Measurements from ENCODE around the gene GIMAP6.
"Not testable (repeated sequence)": the region's sequence is repeated elsewhere in the genome, so short reads cannot be mapped to it uniquely, and the experiment has no call there.

The GIMAP6 gene

GRCh38 chr7:150585199-150585598, 47.0 kb downstream of the GIMAP6 start:
- no peaks in the 10 kb centered on the region for H3K4me1 ChIP-seq (ENCODE audit: low read depth, poor library complexity, severe bottlenecking)
- H3K4me3 ChIP-seq (IDR thresholded peaks at IDR 0.05; ENCODE audit: insufficient read depth, low read depth, low read length) = no peak overlapping the region
- H3K9ac ChIP-seq = no peak overlapping the region
- no peak overlapping the region for H3K27ac ChIP-seq
- H4K20me1 ChIP-seq (ENCODE audit: insufficient read depth) = no peaks in the 10 kb centered on the region
- no peak overlapping the region for H3K4me2 ChIP-seq
- H2AFZ ChIP-seq (ENCODE audit: low read depth) = no peak overlapping the region
- no peaks in the 10 kb centered on the region for H3K36me3 ChIP-seq (ENCODE audit: insufficient read depth)
- no peaks in the 10 kb centered on the region for H3K79me2 ChIP-seq (ENCODE audit: insufficient read depth, low read depth)
- H3K27me3 ChIP-seq (ENCODE audit: insufficient read depth, low read depth) = no peaks in the 10 kb centered on the region
- TF ChIP-seq CTCF (conservative IDR thresholded peaks at IDR 0.05; ENCODE audit: low read depth, low read length) = no peak

GRCh38 chr7:150580638-150581394, 51.4 kb downstream of the GIMAP6 start:
- no peaks in the 10 kb centered on the region for H3K27me3 ChIP-seq (ENCODE audit: insufficient read depth, low read depth)
- no peak overlapping the region for H3K4me3 ChIP-seq (IDR thresholded peaks at IDR 0.05; ENCODE audit: insufficient read depth, low read depth, low read length)
- no peak for TF ChIP-seq CTCF (conservative IDR thresholded peaks at IDR 0.05; ENCODE audit: low read depth, low read length)
- H3K9ac ChIP-seq = no peak overlapping the region
- H3K36me3 ChIP-seq (ENCODE audit: insufficient read depth) = no peaks in the 10 kb centered on the region
- no peaks in the 10 kb centered on the region for H3K79me2 ChIP-seq (ENCODE audit: insufficient read depth, low read depth)
- H4K20me1 ChIP-seq (ENCODE audit: insufficient read depth) = no peaks in the 10 kb centered on the region
- no peak overlapping the region for H2AFZ ChIP-seq (ENCODE audit: low read depth)
- no peak overlapping the region for H3K4me2 ChIP-seq
- no peaks in the 10 kb centered on the region for H3K4me1 ChIP-seq (ENCODE audit: low read depth, poor library complexity, severe bottlenecking)
- no peak overlapping the region for H3K27ac ChIP-seq

GRCh38 chr7:150579979-150580637, 52.1 kb downstream of the GIMAP6 start:
- H3K27me3 ChIP-seq (ENCODE audit: insufficient read depth, low read depth); H3K79me2 ChIP-seq (ENCODE audit: insufficient read depth, low read depth); H3K36me3 ChIP-seq (ENCODE audit: insufficient read depth); H3K4me3 ChIP-seq (IDR thresholded peaks at IDR 0.05; ENCODE audit: insufficient read depth, low read depth, low read length); H3K27ac ChIP-seq; H3K4me1 ChIP-seq (ENCODE audit: low read depth, poor library complexity, severe bottlenecking); H2AFZ ChIP-seq (ENCODE audit: low read depth); H3K4me2 ChIP-seq; H3K9ac ChIP-seq; H4K20me1 ChIP-seq (ENCODE audit: insufficient read depth): not testable (repeated sequence)
